K562 (cell line): ENCODE data around the gene ADAM19. TPM values are rescaled to one million over a fixed set of nuclear protein-coding genes. Genes with fewer than 3 reads are reported as not detected.

Source experiments
- ATAC-seq: fragments of 200-7000 bp; cut with Tn5 transposase; 3 replicates; pipeline ENCODE4 v1.9.1; 2020; ENCODE audit warnings: moderate library complexity
- BruUV-seq: library from RNA; stranded (reverse); fragments of 400-500 nt; replicated peaks from 2 replicates; lab custom pipeline; 2021; lab: Mats Ljungman, UMichigan
- CTCF ChIA-PET: fragments of 300-600 bp; formaldehyde crosslinking; extraction: SDS; loops from one replicate; lab custom pipeline; 2021; ENCODE audit warnings: low intra/inter-chr PET ratio; lab: Yijun Ruan, JAX
- POLR2A ChIA-PET: fragments of 300-600, 350-650 bp; sonication (Branson Sonifier 250); formaldehyde crosslinking; extraction: SDS; loops from one replicate; lab custom pipeline; 2021; ENCODE audit warnings: antibody characterized with exemption, inconsistent platforms; lab: Yijun Ruan, JAX
- DNase-seq, 4 experiments: peaks; one replicate each; pipeline versions ENCODE4 v3.0.0 to v3.0.0-alpha.2; 2011 to 2018; ENCODE audit warnings: low spot score in 3 of 4, mixed read lengths in 3 of 4; ENCODE audit errors: extremely low read depth in 1 of 4
- FAIRE-seq: peaks from 2 replicates; lab custom pipeline; 2011; peaks lifted over from hg19 to GRCh38; lab: Jason Lieb, UNC
- H2AFZ ChIP-seq: 2 replicates; pipeline ENCODE4 v1.6.0; 2011; ENCODE audit warnings: low read depth, low read length, control low read depth, inconsistent platforms
- H3K27ac ChIP-seq: fragments of 200-600 bp; 3 replicates; pipeline ENCODE4 v1.8.0; 2011; ENCODE audit warnings: low read depth, mild to moderate bottlenecking, control low read depth, inconsistent platforms, low read length, moderate library complexity, mixed read lengths; ENCODE audit errors: extremely low read depth
- H3K27me3 ChIP-seq, 2 experiments: fragments of 300-600 bp in 1 of 2; 2 replicates in 1 of 2; 3 replicates in 1 of 2; pipeline versions ENCODE4 v1.6.0 to v1.8.0; 2011; ENCODE audit warnings: inconsistent platforms in 2 of 2, low read length in 2 of 2, mild to moderate bottlenecking in 1 of 2, mixed read lengths in 1 of 2, moderate library complexity in 1 of 2; ENCODE audit not compliant: control insufficient read depth in 2 of 2, insufficient read depth in 2 of 2
- H3K36me3 ChIP-seq: fragments of 300-600 bp; 3 replicates; pipeline ENCODE4 v1.8.0; 2011; ENCODE audit warnings: mild to moderate bottlenecking, low read length, inconsistent platforms; ENCODE audit not compliant: control insufficient read depth, insufficient read depth
- H3K4me1 ChIP-seq, 2 experiments: fragments of 200-600 bp in 1 of 2; replicated peaks in 1 of 2; 2 replicates in 1 of 2; 3 replicates in 1 of 2; pipeline versions ENCODE4 v1.5.1 to v1.8.0; 2011; ENCODE audit warnings: inconsistent platforms in 2 of 2, low read length in 2 of 2, mild to moderate bottlenecking in 1 of 2, mixed read lengths in 1 of 2, moderate library complexity in 1 of 2; ENCODE audit not compliant: control insufficient read depth in 2 of 2, insufficient read depth in 2 of 2
- H3K4me2 ChIP-seq: 2 replicates; pipeline ENCODE4 v1.6.1; 2011; ENCODE audit warnings: low read length, control low read depth, inconsistent platforms, mixed read lengths; ENCODE audit not compliant: insufficient read depth
- H3K4me3 ChIP-seq: fragments of 200-600 bp; sonication (generic), shearing (Covaris generic); 2 replicates; pipeline ENCODE4 v1.5.1; 2016; ENCODE audit warnings: control low read depth, inconsistent platforms
- H3K79me2 ChIP-seq: fragments of 200-600 bp; 3 replicates; pipeline ENCODE4 v1.8.0; 2011; ENCODE audit warnings: low read length, inconsistent platforms; ENCODE audit not compliant: control insufficient read depth, insufficient read depth
- H3K9ac ChIP-seq, 2 experiments: 2 replicates each; pipeline versions ENCODE4 v1.6.0 to v1.6.1; 2011; ENCODE audit warnings: low read depth in 2 of 2, low read length in 2 of 2, control low read depth in 1 of 2, inconsistent platforms in 1 of 2, mild to moderate bottlenecking in 1 of 2, mixed read lengths in 1 of 2; ENCODE audit not compliant: insufficient read depth in 1 of 2
- H3K9me1 ChIP-seq: one replicate; pipeline ENCODE4 v1.6.0; 2011; ENCODE audit warnings: inconsistent platforms, mild to moderate bottlenecking, low read length, moderate library complexity; ENCODE audit not compliant: control insufficient read depth, insufficient read depth
- H3K9me3 ChIP-seq: replicated peaks from 2 replicates; pipeline ENCODE4 v1.5.1; 2011; ENCODE audit warnings: low read depth, low read length, inconsistent platforms; ENCODE audit not compliant: control insufficient read depth, insufficient read depth
- H4K20me1 ChIP-seq: replicated peaks from 2 replicates; pipeline ENCODE4 v1.6.1; 2011; ENCODE audit warnings: low read length, inconsistent platforms, mixed read lengths; ENCODE audit not compliant: control insufficient read depth, insufficient read depth
- FIP1L1 ChIP-seq: fragments of 200-400 bp; formaldehyde crosslinking; IDR thresholded peaks from 2 replicates; pipeline ENCODE4 v1.6.1; 2018; ENCODE audit warnings: mild to moderate bottlenecking, low read depth, low read length; ENCODE audit not compliant: poor library complexity, severe bottlenecking
- HDAC1 ChIP-seq, 2 experiments: fragments of 450-650 bp; IDR thresholded peaks; 2 replicates each; pipeline ENCODE4 v1.6.1; 2016 to 2017; ENCODE audit warnings: inconsistent platforms in 1 of 2, mild to moderate bottlenecking in 1 of 2, moderate library complexity in 1 of 2
- HSF4 ChIP-seq: fragments of 250-450 bp; sonication (Bioruptor Pico); IDR thresholded peaks from 2 replicates; pipeline ENCODE4 v2.1.2; 2022; ENCODE audit warnings: mild to moderate bottlenecking, moderate library complexity, borderline replicate concordance
- PHF21A ChIP-seq: fragments of 450-650 bp; IDR thresholded peaks from 2 replicates; pipeline ENCODE4 v1.6.1; 2017; ENCODE audit warnings: low read depth, borderline replicate concordance
- SRSF7 ChIP-seq: fragments of 200-400 bp; formaldehyde crosslinking; optimal IDR thresholded peaks from 2 replicates; pipeline ENCODE3; 2017; ENCODE audit warnings: mild to moderate bottlenecking, low read depth, low read length
- TAF1 ChIP-seq: IDR thresholded peaks from 2 replicates; pipeline ENCODE4 v1.6.1; 2011; ENCODE audit warnings: mild to moderate bottlenecking, low read length, moderate library complexity; ENCODE audit not compliant: insufficient read depth, control insufficient read depth, severe bottlenecking; ENCODE audit errors: extremely low read depth
- YY1 ChIP-seq, 3 experiments: IDR thresholded peaks; 2 replicates each; pipeline ENCODE4 v1.6.1; 2011; ENCODE audit warnings: low read length in 2 of 3, mild to moderate bottlenecking in 2 of 3, moderate library complexity in 2 of 3, borderline replicate concordance in 1 of 3, control low read depth in 1 of 3, low read depth in 1 of 3; ENCODE audit not compliant: insufficient read depth in 3 of 3, insufficient replicate concordance in 2 of 3, control insufficient read depth in 1 of 3, insufficient read length in 1 of 3; ENCODE audit errors: extremely low read depth in 1 of 3
- ZNF146 ChIP-seq: IDR thresholded peaks from one replicate; pipeline ENCODE4 v1.6.1; 2018; ENCODE audit warnings: missing compliant biosample characterization; ENCODE audit not compliant: unreplicated experiment
- ZNF583 ChIP-seq: fragments of 250-450 bp; sonication (Bioruptor Pico); IDR thresholded peaks from 2 replicates; pipeline ENCODE4 v1.4.0; 2020
- WGBS: fragments of 100-300 bp; shearing (Covaris generic); methylation state at CpG from one replicate; pipeline ENCODE4 v1.1.6; 2016; ENCODE audit warnings: low coverage, mixed read lengths; ENCODE audit not compliant: insufficient coverage; ENCODE audit errors: missing lambda C conversion rate; 5-methylcytosine and 5-hydroxymethylcytosine counted together
- in situ Hi-C: fragments of 300-500 bp; cut with MboI; formaldehyde crosslinking; loops from 4 replicates; pipeline ENCODE4 v1.15.0; 2018; ENCODE audit warnings: inconsistent platforms, mixed read lengths
- intact Hi-C: fragments of 100-400 bp; cut with micrococcal nuclease; formaldehyde crosslinking; loops from 2 replicates; pipeline ENCODE4 v1.14.2; 2022
- polyA plus RNA-seq, 8 experiments: library from polyadenylated mRNA; depleted of rRNA in 4 of 8; stranded (reverse) in 5 of 8; unstranded in 3 of 8; fragments of >200 nt; fragmentation: Nextera tagmentation in 2 of 8; fragmentation: Illumina TruSeq in 1 of 8; extraction: Ambion mirVana in 2 of 8; extraction: Trizol in 1 of 8; gene quantifications; 2 replicates each; pipeline versions ENCODE4 v1.2.1 to v1.2.3, GENCODE V29; 2011 to 2014; ENCODE audit warnings: inconsistent platforms in 1 of 8, missing spikeins in 1 of 8
- total RNA-seq, 7 experiments: library from RNA; depleted of rRNA in 6 of 7; stranded (reverse); fragments of >200 nt in 6 of 7; fragmentation: Illumina TruSeq in 2 of 7; extraction: Trizol in 2 of 7; gene quantifications; 2 replicates each; pipeline versions ENCODE4 v1.2.1 to v1.2.3, GENCODE V29; 2011 to 2021; ENCODE audit warnings: low replicate concordance in 1 of 7
- TF ChIP-seq, protein P1 (sequence below): IDR thresholded peaks from 2 replicates; pipeline ENCODE4 v1.6.1; 2016; ENCODE audit warnings: missing genetic modification characterization, missing compliant biosample characterization
- TF ChIP-seq, protein P2 (sequence below): IDR thresholded peaks from 3 replicates; pipeline ENCODE4 v1.6.1; 2011; ENCODE audit warnings: borderline replicate concordance, mild to moderate bottlenecking, moderate library complexity; ENCODE audit not compliant: insufficient read length; ENCODE audit errors: extremely low read depth

Gene ADAM19
- total and polyA plus RNA-seq, 9 of the 15 experiments (the other 6 are each of a cell fraction or from before 2014, with no cell fraction given) = 0.11 to 1.1 (median 0.43) TPM

DNA sequence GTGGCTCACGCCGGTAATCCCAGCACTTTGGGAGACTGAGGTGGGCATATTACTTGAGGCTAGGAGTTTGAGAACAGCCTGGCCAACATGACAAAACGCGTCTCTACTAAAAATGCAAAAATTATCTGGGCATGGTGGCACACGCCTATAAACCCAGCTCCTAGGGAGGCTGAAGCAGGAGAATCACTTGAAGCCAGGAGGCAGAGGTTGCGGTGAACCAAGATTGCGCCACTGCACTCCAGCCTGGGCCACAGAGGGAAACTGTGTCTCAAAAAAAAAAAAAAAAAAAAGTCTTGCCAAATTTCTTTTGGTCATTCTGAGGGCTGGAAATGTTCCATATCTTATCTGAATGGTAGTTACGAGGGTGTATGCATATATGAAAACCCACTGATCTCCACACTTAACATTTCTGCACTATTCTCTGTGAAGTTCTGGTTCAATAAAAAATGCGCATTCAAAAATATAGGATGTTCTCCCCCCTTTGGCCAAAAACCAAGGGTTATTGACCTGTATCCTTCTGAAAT, 129.1 kb downstream of the ADAM19 start:
- Histone ChIP-seq H3K9me1 (no peaks in the 10 kb centered on the region), H3K27me3 (peaks cover 3 to 30% of the 10 kb centered on the region in 2 experiments; a peak in 3 of 5 replicates), H3K9me3 (no peaks in the 10 kb centered on the region), H3K79me2 (no peaks in the 10 kb centered on the region), H3K4me3 (no peak overlapping the region), H3K9ac (no peak overlapping the region), H2AFZ (no peak overlapping the region), H3K36me3 (no peaks in the 10 kb centered on the region), H3K4me2 (no peak overlapping the region), H3K27ac (no peak overlapping the region), H3K4me1 (peaks cover 0 to 4% of the 10 kb centered on the region in 2 experiments; a peak in 2 of 5 replicates), H4K20me1 (no peaks in the 10 kb centered on the region)
- no TSS peak for BruUV-seq
- no peak for ATAC-seq
- ChIA-PET CTCF (no interaction called here), POLR2A (interaction anchor here (0.6 kb wide), 1 partner anchor 44 kb away, joined by 3 read pairs; no protein-coding TSS in a partner anchor)
- TF ChIP-seq ZNF583 (CRISPR knock-in tag) (no peak), YY1 (IDR thresholded peaks at IDR 0.05; ENCODE audit: borderline replicate concordance in 1 of 3, control insufficient read depth in 1 of 3, extremely low read depth in 1 of 3, insufficient read depth in 3 of 3, insufficient read length in 1 of 3, insufficient replicate concordance in 2 of 3, low read depth in 1 of 3, low read length in 2 of 3) (no peak), FIP1L1 (no peak), SRSF7 (no peak), PHF21A (no peak), HSF4 (CRISPR knock-in tag) (no peak), ZNF146 (CRISPR knock-in tag) (no peak), TAF1 (no peak), HDAC1 (IDR thresholded peaks at IDR 0.05) (no peak)
- TF ChIP-seq, protein P1, sequence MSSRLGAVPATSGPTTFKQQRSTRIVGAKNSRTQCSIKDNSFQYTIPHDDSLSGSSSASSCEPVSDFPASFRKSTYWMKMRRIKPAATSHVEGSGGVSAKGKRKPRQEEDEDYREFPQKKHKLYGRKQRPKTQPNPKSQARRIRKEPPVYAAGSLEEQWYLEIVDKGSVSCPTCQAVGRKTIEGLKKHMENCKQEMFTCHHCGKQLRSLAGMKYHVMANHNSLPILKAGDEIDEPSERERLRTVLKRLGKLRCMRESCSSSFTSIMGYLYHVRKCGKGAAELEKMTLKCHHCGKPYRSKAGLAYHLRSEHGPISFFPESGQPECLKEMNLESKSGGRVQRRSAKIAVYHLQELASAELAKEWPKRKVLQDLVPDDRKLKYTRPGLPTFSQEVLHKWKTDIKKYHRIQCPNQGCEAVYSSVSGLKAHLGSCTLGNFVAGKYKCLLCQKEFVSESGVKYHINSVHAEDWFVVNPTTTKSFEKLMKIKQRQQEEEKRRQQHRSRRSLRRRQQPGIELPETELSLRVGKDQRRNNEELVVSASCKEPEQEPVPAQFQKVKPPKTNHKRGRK (tag) = no peak
- TF ChIP-seq, protein P2, sequence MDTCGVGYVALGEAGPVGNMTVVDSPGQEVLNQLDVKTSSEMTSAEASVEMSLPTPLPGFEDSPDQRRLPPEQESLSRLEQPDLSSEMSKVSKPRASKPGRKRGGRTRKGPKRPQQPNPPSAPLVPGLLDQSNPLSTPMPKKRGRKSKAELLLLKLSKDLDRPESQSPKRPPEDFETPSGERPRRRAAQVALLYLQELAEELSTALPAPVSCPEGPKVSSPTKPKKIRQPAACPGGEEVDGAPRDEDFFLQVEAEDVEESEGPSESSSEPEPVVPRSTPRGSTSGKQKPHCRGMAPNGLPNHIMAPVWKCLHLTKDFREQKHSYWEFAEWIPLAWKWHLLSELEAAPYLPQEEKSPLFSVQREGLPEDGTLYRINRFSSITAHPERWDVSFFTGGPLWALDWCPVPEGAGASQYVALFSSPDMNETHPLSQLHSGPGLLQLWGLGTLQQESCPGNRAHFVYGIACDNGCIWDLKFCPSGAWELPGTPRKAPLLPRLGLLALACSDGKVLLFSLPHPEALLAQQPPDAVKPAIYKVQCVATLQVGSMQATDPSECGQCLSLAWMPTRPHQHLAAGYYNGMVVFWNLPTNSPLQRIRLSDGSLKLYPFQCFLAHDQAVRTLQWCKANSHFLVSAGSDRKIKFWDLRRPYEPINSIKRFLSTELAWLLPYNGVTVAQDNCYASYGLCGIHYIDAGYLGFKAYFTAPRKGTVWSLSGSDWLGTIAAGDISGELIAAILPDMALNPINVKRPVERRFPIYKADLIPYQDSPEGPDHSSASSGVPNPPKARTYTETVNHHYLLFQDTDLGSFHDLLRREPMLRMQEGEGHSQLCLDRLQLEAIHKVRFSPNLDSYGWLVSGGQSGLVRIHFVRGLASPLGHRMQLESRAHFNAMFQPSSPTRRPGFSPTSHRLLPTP = no peak
- in situ Hi-C loops (no loop called here), intact Hi-C loops (no loop called here)
- 16% methylated on average over 9 of the region's 9 CpGs for WGBS
- no peak for FAIRE-seq
- no peak for DNase-seq
